GM12874 (cell line): ENCODE data around the gene STRBP.

ENCODE experiments used
- TF ChIP-seq, protein P1 (sequence below): IDR thresholded peaks from 2 replicates; pipeline ENCODE4 v1.5.1; 2011; ENCODE audit warnings: low read depth, mild to moderate bottlenecking, control low read depth, low read length, moderate library complexity; ENCODE audit not compliant: insufficient read depth

Gene STRBP

GRCh38 chr9:123266655-123267399 is 1.6 kb downstream of the STRBP start:
- TF ChIP-seq, protein P1, sequence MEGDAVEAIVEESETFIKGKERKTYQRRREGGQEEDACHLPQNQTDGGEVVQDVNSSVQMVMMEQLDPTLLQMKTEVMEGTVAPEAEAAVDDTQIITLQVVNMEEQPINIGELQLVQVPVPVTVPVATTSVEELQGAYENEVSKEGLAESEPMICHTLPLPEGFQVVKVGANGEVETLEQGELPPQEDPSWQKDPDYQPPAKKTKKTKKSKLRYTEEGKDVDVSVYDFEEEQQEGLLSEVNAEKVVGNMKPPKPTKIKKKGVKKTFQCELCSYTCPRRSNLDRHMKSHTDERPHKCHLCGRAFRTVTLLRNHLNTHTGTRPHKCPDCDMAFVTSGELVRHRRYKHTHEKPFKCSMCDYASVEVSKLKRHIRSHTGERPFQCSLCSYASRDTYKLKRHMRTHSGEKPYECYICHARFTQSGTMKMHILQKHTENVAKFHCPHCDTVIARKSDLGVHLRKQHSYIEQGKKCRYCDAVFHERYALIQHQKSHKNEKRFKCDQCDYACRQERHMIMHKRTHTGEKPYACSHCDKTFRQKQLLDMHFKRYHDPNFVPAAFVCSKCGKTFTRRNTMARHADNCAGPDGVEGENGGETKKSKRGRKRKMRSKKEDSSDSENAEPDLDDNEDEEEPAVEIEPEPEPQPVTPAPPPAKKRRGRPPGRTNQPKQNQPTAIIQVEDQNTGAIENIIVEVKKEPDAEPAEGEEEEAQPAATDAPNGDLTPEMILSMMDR, result no peak

GRCh38 chr9:123265833-123266232 is 2.6 kb downstream of the STRBP start:
- TF ChIP-seq, protein P1, result no peak

- TF ChIP-seq, protein P1, result no peak
Measured at GRCh38 chr9:123263227-123263626, 5.2 kb downstream of the STRBP start.

DNA sequence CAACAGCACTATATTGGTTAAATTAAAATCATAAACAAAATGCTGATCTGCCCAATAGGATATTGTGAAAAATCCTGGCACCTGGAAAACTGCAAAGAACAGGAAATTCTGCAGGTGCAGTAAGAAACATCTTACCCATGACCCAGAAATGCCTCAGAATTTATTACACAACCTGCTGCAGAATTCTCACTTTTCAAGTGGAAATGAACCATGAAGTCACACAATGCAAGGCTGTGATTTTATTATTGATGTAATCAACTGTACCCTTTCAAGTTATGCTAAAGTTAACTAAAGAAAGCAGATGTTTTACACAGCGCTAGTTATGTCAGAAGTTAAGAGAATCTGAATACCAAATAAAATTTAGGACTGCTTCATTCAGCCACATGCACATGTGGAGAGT is 6.0 kb downstream of the STRBP start:
- TF ChIP-seq, protein P1, result no peak

DNA sequence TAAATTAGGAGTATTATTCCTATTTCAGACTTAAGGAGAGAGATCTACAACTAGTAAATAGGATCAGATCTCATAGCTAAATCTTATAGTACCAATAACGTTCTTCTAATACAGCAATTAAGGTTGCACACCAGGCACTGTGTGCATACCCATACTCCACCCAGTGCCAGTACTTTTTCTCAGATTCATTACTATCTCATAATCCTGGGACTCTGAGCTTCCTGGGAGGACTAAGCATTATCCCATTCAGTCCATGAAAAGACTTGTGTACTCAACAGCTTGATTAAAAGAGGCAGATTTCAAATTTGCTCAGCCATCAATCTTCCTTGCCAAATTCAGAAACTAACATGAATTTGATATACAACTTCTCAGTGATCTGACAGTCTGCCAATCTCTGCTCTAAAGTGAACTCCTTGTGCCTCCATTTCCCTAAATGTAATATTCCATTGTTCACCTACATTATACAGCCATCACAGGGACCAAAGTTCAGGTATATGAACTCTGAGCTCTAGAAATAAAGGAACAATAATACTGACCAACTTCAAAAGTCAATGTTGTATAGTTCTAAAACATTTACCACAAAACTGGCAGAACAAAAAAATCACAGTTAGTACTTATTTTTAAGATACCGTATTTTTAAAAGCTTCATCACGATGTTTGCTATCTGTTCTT is 7.2 kb downstream of the STRBP start:
- TF ChIP-seq, protein P1, result no peak

DNA sequence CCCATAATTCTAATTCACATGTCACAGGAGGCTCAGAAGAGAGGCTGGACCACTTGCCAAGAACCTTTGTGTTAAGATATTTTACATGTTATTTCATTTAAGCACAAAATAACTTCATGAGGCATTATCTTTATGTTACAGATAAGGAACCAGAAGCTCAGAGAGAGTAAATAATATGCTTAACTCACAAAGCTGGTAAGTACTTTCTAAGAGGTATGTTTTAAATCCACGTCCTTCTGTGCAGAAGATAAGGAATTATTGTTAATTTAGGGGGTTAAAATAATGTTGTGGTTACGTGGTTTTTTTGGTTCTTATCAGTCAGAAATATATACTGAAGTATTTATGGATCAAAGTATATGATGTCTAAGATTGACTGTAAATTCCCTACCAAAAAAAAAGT is 8.0 kb downstream of the STRBP start:
- TF ChIP-seq, protein P1, result no peak

GRCh38 chr9:123257276-123257675 is 11.1 kb downstream of the STRBP start:
- TF ChIP-seq, protein P1, result no peak
